IPS-18a (cell line): ENCODE data around the gene GMPPA.
A peak's percentile ranks its signal among the peaks of the same experiment; 100 is the strongest.

Experiments
- H3K27ac ChIP-seq: one replicate; pipeline ENCODE4 v1.5.1; 2013; ENCODE audit warnings: low read length
- H3K27me3 ChIP-seq: one replicate; pipeline ENCODE4 v1.6.1; 2013; ENCODE audit warnings: mild to moderate bottlenecking, low read length; ENCODE audit not compliant: control insufficient read depth, insufficient read depth
- H3K36me3 ChIP-seq: one replicate; pipeline ENCODE4 v1.6.1; 2013; ENCODE audit warnings: low read depth, low read length; ENCODE audit not compliant: control insufficient read depth
- H3K4me1 ChIP-seq: one replicate; pipeline ENCODE4 v1.6.1; 2013; ENCODE audit warnings: low read depth, low read length; ENCODE audit not compliant: control insufficient read depth
- H3K4me3 ChIP-seq: one replicate; pipeline ENCODE4 v1.5.1; 2013; ENCODE audit warnings: low read length
- H3K9ac ChIP-seq: one replicate; pipeline ENCODE4 v1.6.1; 2013; ENCODE audit warnings: mild to moderate bottlenecking, low read length, moderate library complexity
- H3K9me3 ChIP-seq: one replicate; pipeline ENCODE4 v1.6.1; 2013; ENCODE audit warnings: low read depth, low read length; ENCODE audit not compliant: control insufficient read depth

Gene GMPPA

DNA sequence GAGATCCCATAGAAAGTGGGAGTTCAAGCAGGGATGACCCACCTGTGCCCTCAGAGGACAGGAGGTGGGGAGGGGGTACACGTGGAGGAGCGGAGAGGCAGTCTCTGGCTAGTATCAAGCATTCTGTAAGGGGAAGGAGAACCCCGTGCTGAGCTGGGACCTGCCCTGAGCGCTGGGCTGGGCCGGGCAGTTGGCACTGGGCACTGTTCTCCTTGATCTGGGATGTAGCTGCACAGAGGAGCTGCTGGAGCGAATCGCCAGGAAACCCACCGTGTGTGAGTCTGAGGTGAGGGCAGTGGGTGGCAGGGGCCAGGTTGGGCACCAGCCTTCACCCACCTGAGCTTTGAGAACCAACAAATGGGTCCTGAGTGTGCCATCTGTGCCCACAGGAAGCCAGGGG lies 19.8 kb upstream of the GMPPA start:
- Histone ChIP-seq H3K9me3 (no peaks in the 10 kb centered on the region), H3K4me1 (no peaks in the 10 kb centered on the region), H3K27ac (no peak overlapping the region), H3K4me3 (no peak overlapping the region), H3K9ac (no peak overlapping the region), H3K27me3 (peaks cover 12% of the 10 kb centered on the region), H3K36me3 (no peaks in the 10 kb centered on the region)

DNA sequence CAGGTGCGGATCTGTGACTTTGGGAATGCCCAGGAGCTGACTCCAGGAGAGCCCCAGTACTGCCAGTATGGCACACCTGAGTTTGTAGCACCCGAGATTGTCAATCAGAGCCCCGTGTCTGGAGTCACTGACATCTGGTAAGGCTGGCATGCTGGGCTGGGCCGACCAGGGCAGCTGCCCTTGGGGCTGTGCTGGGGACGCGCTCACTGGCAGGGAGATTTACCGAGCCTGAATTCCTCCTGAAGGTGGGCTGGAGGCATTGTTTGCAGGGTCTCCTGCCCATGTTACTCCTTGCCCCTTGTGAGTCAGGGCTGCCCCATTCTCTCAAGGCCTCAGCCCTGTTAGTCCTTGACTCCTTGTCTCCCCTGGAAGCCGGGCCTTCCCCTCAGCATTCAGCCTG lies 18.7 kb upstream of the GMPPA start:
- peaks cover 23% of the 10 kb centered on the region for H3K27me3 ChIP-seq
- no peaks in the 10 kb centered on the region for H3K36me3 ChIP-seq
- H3K4me1 ChIP-seq, result peaks cover under 1% of the 10 kb centered on the region
- no peak overlapping the region for H3K9ac ChIP-seq
- H3K27ac ChIP-seq, result no peak overlapping the region
- H3K9me3 ChIP-seq, result no peaks in the 10 kb centered on the region
- no peak overlapping the region for H3K4me3 ChIP-seq

DNA sequence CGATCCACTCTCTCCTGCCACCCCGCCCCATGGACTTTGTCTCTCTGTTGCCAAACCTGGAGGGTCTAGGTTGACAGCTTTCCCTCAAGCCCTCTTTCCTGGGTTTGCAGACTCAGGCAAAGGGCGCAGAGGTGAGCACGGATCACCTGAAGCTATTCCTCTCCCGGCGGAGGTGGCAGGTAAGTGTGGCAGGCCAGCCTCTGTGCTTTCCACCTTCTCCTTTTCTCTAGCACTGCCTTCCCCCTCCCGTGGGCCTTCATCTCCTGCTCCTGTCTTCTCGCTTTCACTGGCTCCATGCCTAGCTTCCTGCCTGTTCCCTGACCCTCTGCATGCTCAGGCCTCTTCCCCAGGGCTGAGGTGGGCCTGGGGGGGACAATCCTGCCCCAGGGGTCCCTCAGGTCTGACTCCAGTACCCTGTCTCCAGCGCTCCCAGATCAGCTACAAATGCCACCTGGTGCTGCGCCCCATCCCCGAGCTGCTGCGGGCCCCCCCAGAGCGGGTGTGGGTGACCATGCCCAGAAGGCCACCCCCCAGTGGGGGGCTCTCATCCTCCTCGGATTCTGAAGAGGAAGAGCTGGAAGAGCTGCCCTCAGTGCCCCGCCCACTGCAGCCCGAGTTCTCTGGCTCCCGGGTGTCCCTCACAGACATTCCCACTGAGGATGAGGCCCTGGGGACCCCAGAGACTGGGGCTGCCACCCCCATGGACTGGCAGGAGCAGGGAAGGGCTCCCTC lies 15.9 kb upstream of the GMPPA start:
- Histone ChIP-seq H3K36me3 (no peaks in the 10 kb centered on the region), H3K9ac (no peak overlapping the region), H3K4me1 (peaks cover 23% of the 10 kb centered on the region), H3K4me3 (no peak overlapping the region), H3K27ac (no peak overlapping the region), H3K27me3 (peaks cover 50% of the 10 kb centered on the region), H3K9me3 (no peaks in the 10 kb centered on the region)

DNA sequence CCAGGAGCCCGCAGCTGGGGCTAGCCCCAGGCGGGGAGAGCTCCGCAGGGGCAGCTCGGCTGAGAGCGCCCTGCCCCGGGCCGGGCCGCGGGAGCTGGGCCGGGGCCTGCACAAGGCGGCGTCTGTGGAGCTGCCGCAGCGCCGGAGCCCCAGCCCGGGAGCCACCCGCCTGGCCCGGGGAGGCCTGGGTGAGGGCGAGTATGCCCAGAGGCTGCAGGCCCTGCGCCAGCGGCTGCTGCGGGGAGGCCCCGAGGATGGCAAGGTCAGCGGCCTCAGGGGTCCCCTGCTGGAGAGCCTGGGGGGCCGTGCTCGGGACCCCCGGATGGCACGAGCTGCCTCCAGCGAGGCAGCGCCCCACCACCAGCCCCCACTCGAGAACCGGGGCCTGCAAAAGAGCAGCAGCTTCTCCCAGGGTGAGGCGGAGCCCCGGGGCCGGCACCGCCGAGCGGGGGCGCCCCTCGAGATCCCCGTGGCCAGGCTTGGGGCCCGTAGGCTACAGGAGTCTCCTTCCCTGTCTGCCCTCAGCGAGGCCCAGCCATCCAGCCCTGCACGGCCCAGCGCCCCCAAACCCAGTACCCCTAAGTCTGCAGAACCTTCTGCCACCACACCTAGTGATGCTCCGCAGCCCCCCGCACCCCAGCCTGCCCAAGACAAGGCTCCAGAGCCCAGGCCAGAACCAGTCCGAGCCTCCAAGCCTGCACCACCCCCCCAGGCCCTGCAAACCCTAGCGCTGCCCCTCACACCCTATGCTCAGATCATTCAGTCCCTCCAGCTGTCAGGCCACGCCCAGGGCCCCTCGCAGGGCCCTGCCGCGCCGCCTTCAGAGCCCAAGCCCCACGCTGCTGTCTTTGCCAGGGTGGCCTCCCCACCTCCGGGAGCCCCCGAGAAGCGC lies 15.0 kb upstream of the GMPPA start:
- Histone ChIP-seq H3K9me3 (no peaks in the 10 kb centered on the region), H3K4me1 (peaks cover 23% of the 10 kb centered on the region), H3K36me3 (no peaks in the 10 kb centered on the region), H3K27me3 (peaks cover 52% of the 10 kb centered on the region), H3K4me3 (peak overlapping the region; percentile 44), H3K27ac (no peak overlapping the region), H3K9ac (no peak overlapping the region)

DNA sequence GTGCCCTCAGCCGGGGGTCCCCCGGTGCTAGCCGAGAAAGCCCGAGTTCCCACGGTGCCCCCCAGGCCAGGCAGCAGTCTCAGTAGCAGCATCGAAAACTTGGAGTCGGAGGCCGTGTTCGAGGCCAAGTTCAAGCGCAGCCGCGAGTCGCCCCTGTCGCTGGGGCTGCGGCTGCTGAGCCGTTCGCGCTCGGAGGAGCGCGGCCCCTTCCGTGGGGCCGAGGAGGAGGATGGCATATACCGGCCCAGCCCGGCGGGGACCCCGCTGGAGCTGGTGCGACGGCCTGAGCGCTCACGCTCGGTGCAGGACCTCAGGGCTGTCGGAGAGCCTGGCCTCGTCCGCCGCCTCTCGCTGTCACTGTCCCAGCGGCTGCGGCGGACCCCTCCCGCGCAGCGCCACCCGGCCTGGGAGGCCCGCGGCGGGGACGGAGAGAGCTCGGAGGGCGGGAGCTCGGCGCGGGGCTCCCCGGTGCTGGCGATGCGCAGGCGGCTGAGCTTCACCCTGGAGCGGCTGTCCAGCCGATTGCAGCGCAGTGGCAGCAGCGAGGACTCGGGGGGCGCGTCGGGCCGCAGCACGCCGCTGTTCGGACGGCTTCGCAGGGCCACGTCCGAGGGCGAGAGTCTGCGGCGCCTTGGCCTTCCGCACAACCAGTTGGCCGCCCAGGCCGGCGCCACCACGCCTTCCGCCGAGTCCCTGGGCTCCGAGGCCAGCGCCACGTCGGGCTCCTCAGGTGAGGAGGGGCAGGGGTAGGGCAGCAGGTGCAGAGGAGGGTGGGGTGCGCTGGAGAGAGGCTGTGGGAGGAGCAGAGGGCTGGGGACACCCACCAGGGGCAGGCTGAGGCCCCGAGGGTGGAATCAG lies 14.1 kb upstream of the GMPPA start:
- Histone ChIP-seq H3K27me3 (peaks cover 52% of the 10 kb centered on the region), H3K27ac (no peak overlapping the region), H3K9me3 (no peaks in the 10 kb centered on the region), H3K36me3 (no peaks in the 10 kb centered on the region), H3K9ac (no peak overlapping the region), H3K4me1 (peaks cover 23% of the 10 kb centered on the region), H3K4me3 (peak overlapping the region; percentile 44)

DNA sequence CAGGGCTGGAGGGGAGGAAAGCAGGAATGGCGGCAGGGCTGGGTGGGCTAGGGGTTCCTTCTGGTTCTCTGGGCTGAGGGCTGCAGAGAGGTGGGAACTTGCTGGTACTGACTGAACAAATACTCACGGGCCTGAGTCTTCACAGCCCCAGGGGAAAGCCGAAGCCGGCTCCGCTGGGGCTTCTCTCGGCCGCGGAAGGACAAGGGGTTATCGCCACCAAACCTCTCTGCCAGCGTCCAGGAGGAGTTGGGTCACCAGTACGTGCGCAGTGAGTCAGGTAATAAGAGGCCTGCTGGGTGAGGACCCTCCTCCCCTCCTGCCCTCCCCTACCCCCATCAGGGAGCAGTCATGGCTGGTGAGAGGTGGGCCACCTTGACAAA lies 13.5 kb upstream of the GMPPA start:
- H3K9me3 ChIP-seq, result no peaks in the 10 kb centered on the region
- no peak overlapping the region for H3K27ac ChIP-seq
- H3K9ac ChIP-seq, result no peak overlapping the region
- H3K27me3 ChIP-seq, result peaks cover 52% of the 10 kb centered on the region
- H3K36me3 ChIP-seq, result no peaks in the 10 kb centered on the region
- peaks cover 23% of the 10 kb centered on the region for H3K4me1 ChIP-seq
- peak overlapping the region; percentile 44 for H3K4me3 ChIP-seq

DNA sequence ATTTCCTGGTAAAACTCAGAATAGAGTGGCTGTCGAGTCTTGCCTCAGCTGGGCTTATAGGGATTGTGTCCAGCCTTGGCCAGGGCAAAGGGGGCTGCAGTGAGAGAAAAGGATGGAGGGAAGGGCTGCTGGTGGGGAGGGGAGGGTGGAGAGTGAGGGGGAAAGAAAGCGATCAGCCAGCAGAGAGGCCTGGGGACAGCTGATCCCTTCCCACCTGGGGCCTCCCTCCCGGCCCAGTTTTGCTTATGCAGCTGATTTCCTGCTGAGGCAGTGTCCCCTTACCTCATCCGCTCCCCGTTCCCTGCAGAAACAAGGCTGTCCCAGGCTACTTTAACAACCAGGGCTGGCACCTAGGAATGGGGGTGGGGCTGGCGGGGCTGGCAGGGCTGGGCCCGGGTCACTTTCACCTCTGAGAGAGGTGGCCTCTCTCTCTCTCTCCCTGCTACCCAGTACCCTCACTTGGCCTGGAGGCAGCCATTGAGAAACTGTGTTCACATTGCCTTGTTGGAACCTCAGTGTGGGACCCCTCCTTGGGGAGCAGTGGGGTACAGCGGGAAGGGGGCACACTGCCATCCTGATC lies 12.2 kb upstream of the GMPPA start:
- peaks cover 52% of the 10 kb centered on the region for H3K27me3 ChIP-seq
- no peaks in the 10 kb centered on the region for H3K36me3 ChIP-seq
- no peaks in the 10 kb centered on the region for H3K9me3 ChIP-seq
- H3K27ac ChIP-seq, result no peak overlapping the region
- peak overlapping the region; percentile 18 for H3K4me3 ChIP-seq
- peaks cover 23% of the 10 kb centered on the region for H3K4me1 ChIP-seq
- peak overlapping the region; percentile 9 for H3K9ac ChIP-seq

DNA sequence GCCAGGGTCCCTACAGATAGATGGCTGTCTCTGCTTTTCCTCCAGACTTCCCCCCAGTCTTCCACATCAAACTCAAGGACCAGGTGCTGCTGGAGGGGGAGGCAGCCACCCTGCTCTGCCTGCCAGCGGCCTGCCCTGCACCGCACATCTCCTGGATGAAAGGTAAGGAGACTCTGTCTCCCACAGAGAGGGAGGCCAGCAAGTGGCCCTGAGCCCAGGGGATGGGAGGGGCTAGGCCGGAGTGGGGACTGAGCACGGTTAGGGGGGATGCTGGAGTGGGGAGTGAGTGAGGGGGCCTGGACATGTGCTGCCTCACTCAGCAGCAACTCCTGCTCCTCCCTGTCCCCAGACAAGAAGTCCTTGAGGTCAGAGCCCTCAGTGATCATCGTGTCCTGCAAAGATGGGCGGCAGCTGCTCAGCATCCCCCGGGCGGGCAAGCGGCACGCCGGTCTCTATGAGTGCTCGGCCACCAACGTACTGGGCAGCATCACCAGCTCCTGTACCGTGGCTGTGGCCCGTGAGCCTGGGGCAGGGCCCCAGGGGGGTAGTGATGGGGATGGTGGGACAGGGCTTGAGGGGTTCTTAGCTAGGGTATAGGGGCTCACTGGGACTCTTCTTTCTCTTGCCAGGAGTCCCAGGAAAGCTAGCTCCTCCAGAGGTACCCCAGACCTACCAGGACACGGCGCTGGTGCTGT lies 10.4 kb upstream of the GMPPA start:
- Histone ChIP-seq H3K27me3 (peaks cover 46% of the 10 kb centered on the region), H3K4me1 (peaks cover 23% of the 10 kb centered on the region)

DNA sequence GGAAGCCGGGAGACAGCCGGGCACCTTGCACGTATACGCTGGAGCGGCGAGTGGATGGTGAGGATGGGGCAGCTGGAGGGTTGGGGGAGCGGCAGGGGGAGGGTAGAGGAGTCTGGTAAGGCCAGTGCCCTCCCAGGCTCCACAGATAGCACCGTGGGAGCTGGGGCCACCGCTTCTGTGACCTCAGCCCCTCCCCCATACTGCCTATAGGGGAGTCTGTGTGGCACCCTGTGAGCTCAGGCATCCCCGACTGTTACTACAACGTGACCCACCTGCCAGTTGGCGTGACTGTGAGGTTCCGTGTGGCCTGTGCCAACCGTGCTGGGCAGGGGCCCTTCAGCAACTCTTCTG lies 9.9 kb upstream of the GMPPA start:
- no peak overlapping the region for H3K4me3 ChIP-seq
- H3K27ac ChIP-seq, result no peak overlapping the region
- peaks cover 23% of the 10 kb centered on the region for H3K4me1 ChIP-seq
- no peak overlapping the region for H3K9ac ChIP-seq
- H3K9me3 ChIP-seq, result no peaks in the 10 kb centered on the region
- H3K27me3 ChIP-seq, result peaks cover 41% of the 10 kb centered on the region
- H3K36me3 ChIP-seq, result no peaks in the 10 kb centered on the region

More for the DNA sequence above, 10.4 kb upstream of the GMPPA start:
- no peaks in the 10 kb centered on the region for H3K36me3 ChIP-seq
- no peak overlapping the region for H3K27ac ChIP-seq
- H3K9me3 ChIP-seq, result no peaks in the 10 kb centered on the region
- H3K9ac ChIP-seq, result no peak overlapping the region
- no peak overlapping the region for H3K4me3 ChIP-seq

DNA sequence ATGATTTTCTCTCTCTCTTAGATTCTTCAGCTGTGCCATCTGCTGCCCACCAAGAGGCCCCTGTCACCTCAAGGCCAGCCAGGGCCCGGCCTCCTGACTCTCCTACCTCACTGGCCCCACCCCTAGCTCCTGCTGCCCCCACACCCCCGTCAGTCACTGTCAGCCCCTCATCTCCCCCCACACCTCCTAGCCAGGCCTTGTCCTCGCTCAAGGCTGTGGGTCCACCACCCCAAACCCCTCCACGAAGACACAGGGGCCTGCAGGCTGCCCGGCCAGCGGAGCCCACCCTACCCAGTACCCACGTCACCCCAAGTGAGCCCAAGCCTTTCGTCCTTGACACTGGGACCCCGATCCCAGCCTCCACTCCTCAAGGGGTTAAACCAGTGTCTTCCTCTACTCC lies 9.4 kb upstream of the GMPPA start:
- peaks cover 23% of the 10 kb centered on the region for H3K4me1 ChIP-seq
- H3K9me3 ChIP-seq, result no peaks in the 10 kb centered on the region
- no peaks in the 10 kb centered on the region for H3K36me3 ChIP-seq
- H3K27ac ChIP-seq, result no peak overlapping the region
- H3K9ac ChIP-seq, result no peak overlapping the region
- H3K27me3 ChIP-seq, result peaks cover 36% of the 10 kb centered on the region
- H3K4me3 ChIP-seq, result no peak overlapping the region
